ENCODE measurements around the gene TGM2. TPM values are rescaled to one million over a fixed set of nuclear protein-coding genes. Genes with fewer than 3 reads are reported as not detected.
A peak's percentile ranks its signal among the peaks of the same experiment; 100 is the strongest.

The TGM2 gene
- total and polyA plus RNA-seq, 12 donors: 146 to 993 (median 463) TPM

- TF ChIP-seq CTCF (IDR thresholded peaks at IDR 0.05): no peak
- Histone ChIP-seq H3K27ac (peak overlapping the region; percentile 62 to 92 (median 82)), H3K4me3 (no peak overlapping the region), H3K27me3 (no peaks in the 10 kb centered on the region), H3K4me1 (peaks cover 24 to 69% (median 57%) of the 10 kb centered on the region in 9 donors), H3K36me3 (peaks cover 0 to 98% (median 62%) of the 10 kb centered on the region in 9 donors), H3K9me3 (no peaks in the 10 kb centered on the region)
- DNase-seq: no peak
- 47 to 74% methylated on average over 5 of the region's 5 CpGs for WGBS, 2 donors
- ATAC-seq: peak in 3 of 8 donors; percentile 8 to 14 (median 9)
- intact Hi-C loops (cut with DNase I): no loop called here
Observed at GRCh38 chr20:38144598-38144973, 20.5 kb downstream of the TGM2 start.

GRCh38 chr20:38143646-38144554 lies 21.2 kb downstream of the TGM2 start:
- intact Hi-C loops (cut with DNase I): no loop called here
- peak; percentile 26 to 75 (median 59) for ATAC-seq

GRCh38 chr20:38143238-38143645 lies 21.8 kb downstream of the TGM2 start:
- Histone ChIP-seq H3K4me3 (no peak overlapping the region), H3K27me3 (no peaks in the 10 kb centered on the region), H3K36me3 (peaks cover 0 to 98% (median 66%) of the 10 kb centered on the region in 9 donors), H3K27ac (peak overlapping the region in 9 of 10 donors; percentile 62 to 92 (median 82)), H3K4me1 (peaks cover 24 to 61% (median 49%) of the 10 kb centered on the region in 9 donors), H3K9me3 (no peaks in the 10 kb centered on the region)
- DNase-seq (no peak), ATAC-seq (peak in 6 of 8 donors; percentile 4 to 33 (median 20))
- intact Hi-C loops (cut with DNase I): no loop called here
- WGBS, 2 donors: 48 to 68% methylated on average over 10 of the region's 10 CpGs
- no peak for TF ChIP-seq CTCF (IDR thresholded peaks at IDR 0.05)

More at GRCh38 chr20:38143646-38144554, 21.2 kb downstream of the TGM2 start:
- H3K27ac ChIP-seq: peak overlapping the region; percentile 62 to 92 (median 82)
- peaks cover 0 to 98% (median 66%) of the 10 kb centered on the region in 9 donors for H3K36me3 ChIP-seq
- WGBS, 2 donors: 33 to 39% methylated on average over 16 of the region's 16 CpGs
- H3K27me3 ChIP-seq: no peaks in the 10 kb centered on the region
- no peak overlapping the region for H3K4me3 ChIP-seq
- TF ChIP-seq CTCF (IDR thresholded peaks at IDR 0.05): no peak
- H3K9me3 ChIP-seq: no peaks in the 10 kb centered on the region
- peak in 1 of 2 donors; percentile 57 for DNase-seq
- peaks cover 24 to 68% (median 54%) of the 10 kb centered on the region in 9 donors for H3K4me1 ChIP-seq

- 95 to 97% methylated on average over 16 of the region's 16 CpGs for WGBS, 2 donors
- intact Hi-C loops (cut with DNase I): no loop called here
- peak overlapping the region in 8 of 10 donors; percentile 62 to 92 (median 84) for H3K27ac ChIP-seq
- H3K9me3 ChIP-seq: no peaks in the 10 kb centered on the region
- H3K4me1 ChIP-seq: peaks cover 24 to 67% (median 52%) of the 10 kb centered on the region in 9 donors
- no peak for TF ChIP-seq CTCF (IDR thresholded peaks at IDR 0.05)
- ATAC-seq (no peak), DNase-seq (no peak)
- H3K36me3 ChIP-seq: peaks cover 0 to 98% (median 66%) of the 10 kb centered on the region in 9 donors
- no peak overlapping the region for H3K4me3 ChIP-seq
- no peaks in the 10 kb centered on the region for H3K27me3 ChIP-seq
Observed at GRCh38 chr20:38141889-38142494, 23.1 kb downstream of the TGM2 start.
